PC-9 (cell line): ENCODE measurements around the gene HPSE. TPM values are rescaled to one million over a fixed set of nuclear protein-coding genes. Genes with fewer than 3 reads are reported as not detected.
"Not testable (repeated sequence)": the region's sequence is repeated elsewhere in the genome, so short reads cannot be mapped to it uniquely, and the experiment has no call there.

Source experiments
- BruUV-seq: library from RNA; stranded (reverse); fragments of 400-500 nt; replicated peaks from 2 replicates; lab custom pipeline; 2021; lab: Mats Ljungman, UMichigan
- CTCF ChIA-PET: fragments of 300-600 bp; sonication (Branson Sonifier 250); formaldehyde crosslinking; loops from one replicate; lab custom pipeline; 2022; ENCODE audit warnings: antibody characterized with exemption; lab: Charles Lee
- POLR2A ChIA-PET: fragments of 300-600 bp; sonication (Branson Sonifier 250); formaldehyde crosslinking; loops from one replicate; lab custom pipeline; 2022; ENCODE audit warnings: antibody characterized with exemption; ENCODE audit not compliant: unreplicated experiment; lab: Charles Lee
- DNase-seq, 2 experiments: peaks; one replicate each; pipeline versions ENCODE4 v3.0.0 to v3.0.0-alpha.2; 2015 to 2022; ENCODE audit warnings: mixed read lengths in 1 of 2
- H2AFZ ChIP-seq: fragments of 200-600 bp; sonication (generic); 2 replicates; pipeline ENCODE4 v1.8.1; 2017; ENCODE audit warnings: antibody characterized with exemption
- H3F3A ChIP-seq: fragments of 200-600 bp; sonication (generic); 2 replicates; pipeline ENCODE4 v1.8.1; 2017; ENCODE audit warnings: antibody characterized with exemption, mild to moderate bottlenecking, low read depth; ENCODE audit not compliant: insufficient read depth
- H3K27ac ChIP-seq: fragments of 200-600 bp; sonication (generic); 2 replicates; pipeline ENCODE4 v1.6.1; 2016; ENCODE audit warnings: mixed run types
- H3K27me3 ChIP-seq: fragments of 200-600 bp; sonication (generic); 2 replicates; pipeline ENCODE4 v1.6.1; 2016; ENCODE audit warnings: low read depth, mixed run types; ENCODE audit not compliant: insufficient read depth
- H3K36me3 ChIP-seq: fragments of 200-600 bp; sonication (generic); 2 replicates; pipeline ENCODE4 v1.6.1; 2016; ENCODE audit warnings: low read depth, mixed run types
- H3K4me1 ChIP-seq: fragments of 200-600 bp; sonication (generic); replicated peaks from 2 replicates; pipeline ENCODE4 v1.6.1; 2016; ENCODE audit warnings: mixed run types; ENCODE audit not compliant: insufficient read depth
- H3K4me2 ChIP-seq: fragments of 200-600 bp; sonication (generic); 2 replicates; pipeline ENCODE4 v1.6.1; 2017; ENCODE audit warnings: mixed run types
- H3K4me3 ChIP-seq: fragments of 200-600 bp; sonication (generic); 2 replicates; pipeline ENCODE4 v1.6.1; 2016; ENCODE audit warnings: mixed run types
- H3K79me2 ChIP-seq: fragments of 200-600 bp; sonication (generic); 2 replicates; pipeline ENCODE4 v1.6.1; 2017; ENCODE audit warnings: low read depth, mixed run types
- H3K9me2 ChIP-seq: fragments of 200-600 bp; sonication (generic); 2 replicates; pipeline ENCODE4 v1.8.1; 2017; ENCODE audit warnings: mild to moderate bottlenecking; ENCODE audit not compliant: insufficient read depth
- H3K9me3 ChIP-seq: fragments of 200-600 bp; sonication (generic); 2 replicates; pipeline ENCODE4 v1.8.1; 2016; ENCODE audit warnings: low read depth; ENCODE audit not compliant: insufficient read depth
- H4K20me1 ChIP-seq: fragments of 200-600 bp; sonication (generic); 2 replicates; pipeline ENCODE4 v1.8.1; 2017; ENCODE audit not compliant: insufficient read depth
- EZH2 ChIP-seq: fragments of 200-600 bp; sonication (generic); IDR thresholded peaks from 2 replicates; pipeline ENCODE4 v1.8.0; 2017; ENCODE audit warnings: antibody characterized with exemption, low read depth
- intact Hi-C: fragments of 100-400 bp; cut with micrococcal nuclease; formaldehyde crosslinking; loops from one replicate; pipeline ENCODE4 v1.10.0; 2022; ENCODE audit not compliant: unreplicated experiment
- total RNA-seq: library from RNA; stranded (reverse); gene quantifications from 2 replicates; pipeline ENCODE4 v1.2.3, GENCODE V29; 2021
- TF ChIP-seq, protein P1 (sequence below): fragments of 200-600 bp; sonication (generic); conservative IDR thresholded peaks from 2 replicates; pipeline ENCODE4 v1.6.1; 2017; ENCODE audit warnings: mixed run types, antibody characterized with exemption, mild to moderate bottlenecking, moderate library complexity

Gene HPSE
- total RNA-seq, 1 experiment from 2014 or later = 4.4 TPM

DNA sequence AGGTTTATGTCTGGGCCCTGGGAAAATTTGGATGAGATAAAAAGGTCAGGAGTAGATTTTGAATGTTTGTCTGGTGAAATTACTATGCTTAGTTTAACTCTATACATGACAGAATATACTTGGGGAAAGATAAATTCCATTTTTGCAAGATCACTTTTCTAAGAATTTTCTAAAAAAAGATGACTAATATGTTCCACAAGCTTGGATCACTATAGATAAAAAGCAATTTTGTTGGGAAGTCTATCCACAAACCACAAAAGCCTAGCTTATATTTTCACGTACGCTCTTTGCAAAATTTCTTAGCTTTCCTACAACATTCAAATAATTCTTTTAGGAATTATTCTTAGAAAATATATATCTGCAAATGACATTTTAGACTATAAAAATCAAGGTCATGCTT lies 29.5 kb downstream of the HPSE start:
- ChIA-PET CTCF (no interaction called here), POLR2A (interaction anchor here (0.7 kb wide), 1 partner anchor 568 kb away, joined by 4 read pairs; no protein-coding TSS in a partner anchor)
- H3K36me3 ChIP-seq = no peaks in the 10 kb centered on the region
- H3F3A ChIP-seq = no peaks in the 10 kb centered on the region
- H3K9me3 ChIP-seq = no peaks in the 10 kb centered on the region
- H3K9me2 ChIP-seq = no peaks in the 10 kb centered on the region
- H2AFZ ChIP-seq = no peak overlapping the region
- no peaks in the 10 kb centered on the region for H4K20me1 ChIP-seq
- no peak overlapping the region for H3K4me3 ChIP-seq
- H3K27ac ChIP-seq = no peak overlapping the region
- DNase-seq = no peak
- TF ChIP-seq, protein P1, sequence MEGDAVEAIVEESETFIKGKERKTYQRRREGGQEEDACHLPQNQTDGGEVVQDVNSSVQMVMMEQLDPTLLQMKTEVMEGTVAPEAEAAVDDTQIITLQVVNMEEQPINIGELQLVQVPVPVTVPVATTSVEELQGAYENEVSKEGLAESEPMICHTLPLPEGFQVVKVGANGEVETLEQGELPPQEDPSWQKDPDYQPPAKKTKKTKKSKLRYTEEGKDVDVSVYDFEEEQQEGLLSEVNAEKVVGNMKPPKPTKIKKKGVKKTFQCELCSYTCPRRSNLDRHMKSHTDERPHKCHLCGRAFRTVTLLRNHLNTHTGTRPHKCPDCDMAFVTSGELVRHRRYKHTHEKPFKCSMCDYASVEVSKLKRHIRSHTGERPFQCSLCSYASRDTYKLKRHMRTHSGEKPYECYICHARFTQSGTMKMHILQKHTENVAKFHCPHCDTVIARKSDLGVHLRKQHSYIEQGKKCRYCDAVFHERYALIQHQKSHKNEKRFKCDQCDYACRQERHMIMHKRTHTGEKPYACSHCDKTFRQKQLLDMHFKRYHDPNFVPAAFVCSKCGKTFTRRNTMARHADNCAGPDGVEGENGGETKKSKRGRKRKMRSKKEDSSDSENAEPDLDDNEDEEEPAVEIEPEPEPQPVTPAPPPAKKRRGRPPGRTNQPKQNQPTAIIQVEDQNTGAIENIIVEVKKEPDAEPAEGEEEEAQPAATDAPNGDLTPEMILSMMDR = no peak
- no peak for TF ChIP-seq EZH2
- intact Hi-C loops = no loop called here
- no peaks in the 10 kb centered on the region for H3K79me2 ChIP-seq
- H3K27me3 ChIP-seq = no peaks in the 10 kb centered on the region
- no TSS peak for BruUV-seq
- no peak overlapping the region for H3K4me2 ChIP-seq
- no peaks in the 10 kb centered on the region for H3K4me1 ChIP-seq

DNA sequence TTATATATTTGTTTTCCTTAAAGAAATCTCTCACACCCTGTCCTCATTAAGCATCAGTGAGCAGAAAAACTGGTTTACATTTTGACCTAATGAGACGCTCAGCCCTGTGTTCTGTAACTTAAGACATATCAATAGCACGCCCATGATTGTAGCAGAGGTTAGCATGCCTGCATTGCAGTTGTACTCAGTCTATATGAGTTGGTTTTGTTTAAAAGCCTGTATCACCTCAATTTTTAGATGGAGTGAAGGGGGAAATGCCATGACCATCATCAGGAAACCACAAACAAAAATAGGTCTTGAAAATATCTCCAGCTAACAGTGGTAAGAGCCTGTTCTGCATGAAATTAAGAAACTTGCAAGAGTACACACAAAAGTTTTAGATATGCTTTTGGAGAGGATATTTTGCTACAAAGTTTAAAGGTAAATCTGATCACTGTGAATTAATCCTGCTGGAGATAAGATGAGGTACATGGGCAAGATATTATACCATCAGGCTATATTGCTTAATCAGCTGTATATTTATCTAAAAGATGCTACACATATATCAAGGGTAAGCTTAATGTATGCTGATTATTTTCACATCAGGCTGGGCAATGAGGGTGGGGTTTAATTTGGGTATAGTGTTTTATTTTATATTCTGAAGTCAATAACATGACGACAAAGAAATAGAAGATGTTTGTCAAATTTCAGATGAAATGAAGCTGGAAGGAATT lies 36.9 kb downstream of the HPSE start:
- Histone ChIP-seq H3K4me1 (no peaks in the 10 kb centered on the region), H3K4me3 (no peak overlapping the region), H3F3A (no peaks in the 10 kb centered on the region), H3K9me2 (no peaks in the 10 kb centered on the region), H3K4me2 (no peak overlapping the region), H3K36me3 (no peaks in the 10 kb centered on the region), H3K27me3 (no peaks in the 10 kb centered on the region), H3K79me2 (no peaks in the 10 kb centered on the region), H3K9me3 (no peaks in the 10 kb centered on the region), H4K20me1 (no peaks in the 10 kb centered on the region), H3K27ac (no peak overlapping the region), H2AFZ (no peak overlapping the region)
- TF ChIP-seq, protein P1 = no peak
- TF ChIP-seq EZH2 = no peak
- ChIA-PET POLR2A (no interaction called here), CTCF (no interaction called here)
- BruUV-seq = no TSS peak
- no peak for DNase-seq
- intact Hi-C loops = no loop called here

DNA sequence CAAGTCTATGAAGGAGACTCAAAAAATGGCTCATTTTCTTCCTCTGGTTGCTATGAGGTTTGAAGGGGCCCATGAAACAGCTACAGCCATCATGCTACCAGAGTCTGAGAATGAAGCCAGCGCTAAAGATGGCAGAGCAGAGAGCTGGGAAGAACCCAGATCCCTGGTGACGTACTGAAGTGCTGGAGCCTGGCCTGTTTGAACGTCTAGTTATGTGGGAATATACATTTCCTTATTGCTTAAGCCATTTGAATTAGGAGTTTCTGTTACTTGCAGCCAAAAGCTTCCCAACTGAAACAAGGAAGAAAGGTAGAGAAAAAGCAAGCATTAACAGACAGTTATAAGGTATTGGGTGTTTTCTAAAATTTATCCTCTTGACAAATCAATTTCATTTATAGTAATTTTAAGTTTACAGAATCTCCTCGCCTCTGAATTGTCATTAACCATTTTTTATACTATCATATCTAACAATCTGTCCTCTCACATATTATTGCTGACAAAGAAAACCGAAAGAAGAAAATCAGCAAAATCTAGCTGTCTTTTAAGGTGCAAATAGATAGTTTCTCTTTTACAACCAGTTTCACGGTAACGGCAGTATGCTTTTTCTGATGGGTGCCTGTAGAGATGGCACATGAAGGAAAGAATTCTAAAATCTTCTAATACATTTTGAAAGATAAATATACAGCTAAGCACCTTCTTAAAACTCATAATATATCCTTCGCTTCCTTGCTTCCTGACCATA lies 41.2 kb downstream of the HPSE start:
- H2AFZ ChIP-seq = no peak overlapping the region
- CTCF ChIA-PET = interaction anchor here (0.7 kb wide), 1 partner anchor 558 kb away, joined by 3 read pairs; no protein-coding TSS in a partner anchor
- DNase-seq = no peak

DNA sequence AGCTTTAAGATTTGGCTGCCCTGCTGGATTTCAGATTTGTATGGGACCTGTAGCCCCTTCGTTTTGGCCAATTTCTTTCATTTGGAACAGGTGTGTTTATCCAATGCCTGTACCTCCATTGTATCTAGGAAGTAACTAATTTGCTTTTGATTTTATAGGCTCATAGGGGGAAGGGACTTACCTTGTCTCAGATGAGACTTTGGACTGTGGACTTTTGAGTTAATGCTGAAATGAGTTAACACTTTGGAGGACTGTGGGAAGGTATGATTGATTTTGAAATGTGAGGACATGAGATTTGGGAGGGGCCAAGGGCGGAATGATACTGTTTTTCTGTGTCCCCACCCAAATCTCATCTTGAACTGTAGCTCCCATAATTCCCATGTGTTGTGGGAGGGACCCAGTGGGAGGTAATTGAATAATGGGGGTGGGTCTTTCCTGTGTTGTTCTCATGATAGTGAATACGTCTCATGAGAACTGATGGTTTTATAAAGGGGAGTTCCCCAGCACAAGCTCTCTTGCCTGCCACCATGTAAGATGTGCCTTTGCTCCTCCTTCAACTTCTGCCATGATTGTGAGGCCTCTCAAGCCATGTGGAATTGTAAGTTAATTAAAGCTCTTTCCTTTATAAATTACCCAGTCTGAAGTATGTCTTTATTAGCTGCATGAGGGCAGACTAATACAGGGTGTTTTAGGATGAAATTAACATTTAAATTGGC lies 44.4 kb downstream of the HPSE start:
- H2AFZ ChIP-seq, H3K27ac ChIP-seq, DNase-seq, H3K4me1 ChIP-seq, H3K9me2 ChIP-seq, H3K4me2 ChIP-seq, BruUV-seq, H3K4me3 ChIP-seq, intact Hi-C loops, H3K9me3 ChIP-seq, POLR2A ChIA-PET, H3K79me2 ChIP-seq, H3K27me3 ChIP-seq, H3F3A ChIP-seq, CTCF ChIA-PET, H3K36me3 ChIP-seq, H4K20me1 ChIP-seq: not testable (repeated sequence)

More for the DNA sequence above, 41.2 kb downstream of the HPSE start:
- Histone ChIP-seq H3K27ac (no peak overlapping the region), H3K79me2 (no peaks in the 10 kb centered on the region), H3K9me3 (no peaks in the 10 kb centered on the region), H4K20me1 (no peaks in the 10 kb centered on the region), H3K9me2 (no peaks in the 10 kb centered on the region), H3K36me3 (no peaks in the 10 kb centered on the region), H3F3A (no peaks in the 10 kb centered on the region), H3K4me3 (no peak overlapping the region), H3K27me3 (no peaks in the 10 kb centered on the region), H3K4me2 (no peak overlapping the region), H3K4me1 (no peaks in the 10 kb centered on the region)
- POLR2A ChIA-PET = no interaction called here
- BruUV-seq = no TSS peak
- no peak for TF ChIP-seq EZH2
- TF ChIP-seq, protein P1 = no peak
- intact Hi-C loops = no loop called here
